HL-60 (cell line): ENCODE measurements around the gene SAP30L.

ENCODE experiments used
- DNase-seq, 2 experiments: peaks; one replicate each; pipeline ENCODE4 v3.0.0-alpha.2; 2010 to 2020; ENCODE audit warnings: low read depth in 1 of 2, low spot score in 1 of 2
- H3K27ac ChIP-seq: fragments of 250-450 bp; sonication (Bioruptor Pico); replicated peaks from 2 replicates; pipeline ENCODE4 v1.5.1; 2020; ENCODE audit warnings: mild to moderate bottlenecking, moderate library complexity
- H3K27me3 ChIP-seq: fragments of 250-450 bp; sonication (Bioruptor Pico); 2 replicates; pipeline ENCODE4 v1.5.1; 2021; ENCODE audit warnings: mild to moderate bottlenecking, moderate library complexity; ENCODE audit not compliant: insufficient read depth, poor library complexity, severe bottlenecking
- H3K4me3 ChIP-seq: replicated peaks from 2 replicates; pipeline ENCODE4 v1.5.1; 2011; ENCODE audit warnings: mild to moderate bottlenecking, control low read depth, low read length; ENCODE audit not compliant: insufficient read depth
- CTCF ChIP-seq: IDR thresholded peaks from one replicate; pipeline ENCODE4 v1.5.1; 2011; ENCODE audit warnings: low read length, control low read depth, inconsistent platforms; ENCODE audit not compliant: insufficient read depth
- GABPA ChIP-seq: IDR thresholded peaks from 2 replicates; pipeline ENCODE4 v1.6.1; 2012; ENCODE audit warnings: low read depth
- POLR2AphosphoS5 ChIP-seq: IDR thresholded peaks from 2 replicates; pipeline ENCODE4 v1.6.1; 2012; ENCODE audit warnings: low read depth
- REST ChIP-seq: IDR thresholded peaks from 2 replicates; pipeline ENCODE4 v1.6.1; 2012; ENCODE audit warnings: low read depth; ENCODE audit not compliant: insufficient replicate concordance
- SPI1 ChIP-seq: IDR thresholded peaks from 2 replicates; pipeline ENCODE4 v1.6.1; 2012; ENCODE audit warnings: low read depth, mild to moderate bottlenecking, borderline replicate concordance

SAP30L gene

GRCh38 chr5:154400678-154401077 lies 45.1 kb upstream of the SAP30L start:
- TF ChIP-seq SPI1 (no peak), GABPA (no peak)
- no peak for DNase-seq
- H3K27ac ChIP-seq: no peak overlapping the region
- H3K4me3 ChIP-seq: no peak overlapping the region
- H3K27me3 ChIP-seq: no peaks in the 10 kb centered on the region

- Histone ChIP-seq H3K4me3 (no peak overlapping the region), H3K27me3 (no peaks in the 10 kb centered on the region), H3K27ac (no peak overlapping the region)
- no peak for TF ChIP-seq GABPA
- no peak for TF ChIP-seq SPI1
- TF ChIP-seq POLR2AphosphoS5: no peak
- no peak for TF ChIP-seq REST
- no peak for TF ChIP-seq CTCF
- no peak for DNase-seq
Measured at GRCh38 chr5:154401355-154401754, 44.4 kb upstream of the SAP30L start.

- Histone ChIP-seq H3K4me3 (no peak overlapping the region), H3K27me3 (no peaks in the 10 kb centered on the region), H3K27ac (no peak overlapping the region)
- no peak for TF ChIP-seq POLR2AphosphoS5
- DNase-seq: no peak
Measured at GRCh38 chr5:154401931-154402330, 43.9 kb upstream of the SAP30L start.

GRCh38 chr5:154402611-154403010 lies 43.2 kb upstream of the SAP30L start:
- TF ChIP-seq SPI1: no peak
- Histone ChIP-seq H3K27ac (no peak overlapping the region), H3K4me3 (no peak overlapping the region), H3K27me3 (no peaks in the 10 kb centered on the region)
- no peak for DNase-seq

GRCh38 chr5:154403234-154403633 lies 42.6 kb upstream of the SAP30L start:
- DNase-seq: no peak
- Histone ChIP-seq H3K27ac (no peak overlapping the region), H3K4me3 (no peak overlapping the region), H3K27me3 (no peaks in the 10 kb centered on the region)
- TF ChIP-seq POLR2AphosphoS5: no peak
- TF ChIP-seq REST: no peak
- no peak for TF ChIP-seq CTCF
- TF ChIP-seq GABPA: no peak
- no peak for TF ChIP-seq SPI1
